ENCODE results near the gene CYP4B1.
"Not testable (repeated sequence)": the region's sequence is repeated elsewhere in the genome, so short reads cannot be mapped to it uniquely, and the experiment has no call there.

CYP4B1 gene

GRCh38 chr1:46816930-46817329 lies 18.1 kb downstream of the CYP4B1 start:
- no peak for DNase-seq

GRCh38 chr1:46817814-46818213 lies 19.0 kb downstream of the CYP4B1 start:
- DNase-seq = no peak

GRCh38 chr1:46818591-46818990 lies 19.7 kb downstream of the CYP4B1 start:
- no peak for DNase-seq

- no peak for DNase-seq
Observed at GRCh38 chr1:46819335-46819734, 20.5 kb downstream of the CYP4B1 start.

GRCh38 chr1:46820076-46820475 lies 21.2 kb downstream of the CYP4B1 start:
- DNase-seq = no peak

GRCh38 chr1:46820560-46821060 lies 21.8 kb downstream of the CYP4B1 start:
- no peak for DNase-seq

- no peak for DNase-seq
Observed at GRCh38 chr1:46822248-46822826, 23.5 kb downstream of the CYP4B1 start.

- no peak for DNase-seq
Observed at GRCh38 chr1:46823151-46823550, 24.3 kb downstream of the CYP4B1 start.

- not testable (repeated sequence) for DNase-seq
Observed at GRCh38 chr1:46826892-46827291, 28.0 kb downstream of the CYP4B1 start.

GRCh38 chr1:46830665-46831322 lies 31.9 kb downstream of the CYP4B1 start:
- DNase-seq = no peak

- DNase-seq = not testable (repeated sequence)
Observed at GRCh38 chr1:46835469-46835868, 36.6 kb downstream of the CYP4B1 start.

GRCh38 chr1:46846386-46846785 lies 47.5 kb downstream of the CYP4B1 start:
- DNase-seq = not testable (repeated sequence)

GRCh38 chr1:46857660-46858065 lies 58.8 kb downstream of the CYP4B1 start:
- DNase-seq = not testable (repeated sequence)

- DNase-seq = no peak
Observed at GRCh38 chr1:46862348-46862747, 63.5 kb downstream of the CYP4B1 start.
